Measurements from ENCODE around the gene TNFRSF6B.

TNFRSF6B gene

GRCh38 chr20:63735859-63736718 is 39.6 kb downstream of the TNFRSF6B start, which contains the start of gene LIME1:
TSS of gene LIME1 (plus strand) at chr20:63736664. CDS start at chr20:63737550, 886 bp downstream.
- DNase-seq (ENCODE audit: low read depth in 1 of 2, low spot score in 1 of 2), result peak in 1 of 2 donors; percentile 53

GRCh38 chr20:63736893-63737694 is 40.6 kb downstream of the TNFRSF6B start:
- no peak for DNase-seq (ENCODE audit: low read depth in 1 of 2, low spot score in 1 of 2)

GRCh38 chr20:63737695-63737944 is 41.2 kb downstream of the TNFRSF6B start:
- no peak for DNase-seq (ENCODE audit: low read depth in 1 of 2, low spot score in 1 of 2)

GRCh38 chr20:63737945-63738686 is 41.7 kb downstream of the TNFRSF6B start:
- no peak for DNase-seq (ENCODE audit: low read depth in 1 of 2, low spot score in 1 of 2)

GRCh38 chr20:63738687-63739129 is 42.3 kb downstream of the TNFRSF6B start:
- DNase-seq (ENCODE audit: low read depth in 1 of 2, low spot score in 1 of 2), result no peak

- peak in 1 of 2 donors; percentile 41 for DNase-seq (ENCODE audit: low read depth in 1 of 2, low spot score in 1 of 2)
These were observed 42.9 kb downstream of the TNFRSF6B start, which contains the start of gene SLC2A4RG for GRCh38 chr20:63739130-63740069. TSS of gene SLC2A4RG (plus strand) at chr20:63739776. CDS start at chr20:63739913, 137 bp downstream.

GRCh38 chr20:63740070-63740626 is 43.7 kb downstream of the TNFRSF6B start:
- DNase-seq (ENCODE audit: low read depth in 1 of 2, low spot score in 1 of 2), result no peak

GRCh38 chr20:63740627-63741353 is 44.3 kb downstream of the TNFRSF6B start:
- no peak for DNase-seq (ENCODE audit: low read depth in 1 of 2, low spot score in 1 of 2)

GRCh38 chr20:63741354-63741675 is 44.9 kb downstream of the TNFRSF6B start:
- no peak for DNase-seq (ENCODE audit: low read depth in 1 of 2, low spot score in 1 of 2)

- DNase-seq (ENCODE audit: low read depth in 1 of 2, low spot score in 1 of 2), result no peak
These were observed 45.4 kb downstream of the TNFRSF6B start for GRCh38 chr20:63741676-63742380.

- DNase-seq (ENCODE audit: low read depth in 1 of 2, low spot score in 1 of 2), result no peak
These were observed 46.1 kb downstream of the TNFRSF6B start for GRCh38 chr20:63742381-63743024.

- DNase-seq (ENCODE audit: low read depth in 1 of 2, low spot score in 1 of 2), result no peak
These were observed 46.9 kb downstream of the TNFRSF6B start for GRCh38 chr20:63743210-63743970.

GRCh38 chr20:63744158-63744557 is 47.7 kb downstream of the TNFRSF6B start:
- DNase-seq (ENCODE audit: low read depth in 1 of 2, low spot score in 1 of 2), result no peak

GRCh38 chr20:63744574-63745423 is 48.3 kb downstream of the TNFRSF6B start:
- no peak for DNase-seq (ENCODE audit: low read depth in 1 of 2, low spot score in 1 of 2)

GRCh38 chr20:63745424-63745805 is 49.0 kb downstream of the TNFRSF6B start:
- DNase-seq (ENCODE audit: low read depth in 1 of 2, low spot score in 1 of 2), result no peak

GRCh38 chr20:63745961-63746731 is 49.7 kb downstream of the TNFRSF6B start:
- DNase-seq (ENCODE audit: low read depth in 1 of 2, low spot score in 1 of 2), result no peak

Measured in stimulated activated CD4-positive, alpha-beta T cell treated with anti-CD3 and anti-CD28 coated beads, Interleukin-15, amount 100 ng/mL, for 1 hour (primary cell).